Measurements from ENCODE around the gene MIPEP.

GRCh38 chr13:23909606-23910005 is 20.4 kb upstream of the MIPEP start:
- TF ChIP-seq CTCF (IDR thresholded peaks at IDR 0.05; ENCODE audit: low read depth, low read length), result no peak
- no peak for TF ChIP-seq EZH2phosphoT487 (IDR thresholded peaks at IDR 0.05; ENCODE audit: low read depth)
